B cell (primary cell): ENCODE results near the gene FAIM2. TPM values are rescaled to one million over a fixed set of nuclear protein-coding genes. Genes with fewer than 3 reads are reported as not detected.

Experiments
- ATAC-seq: fragments of 200-7000 bp; cut with Tn5 transposase; one replicate; pipeline ENCODE4 v1.10.0; 2021; ENCODE audit warnings: low read depth, mild to moderate bottlenecking, moderate number of reproducible peaks, moderate library complexity
- CTCF ChIA-PET: fragments of 350-600 bp; sonication (Branson Sonifier 250); formaldehyde crosslinking; loops from one replicate; lab custom pipeline; 2021; ENCODE audit warnings: antibody characterized with exemption, inconsistent platforms; lab: Charles Lee
- POLR2A ChIA-PET: fragments of 350-600 bp; sonication (Branson Sonifier 250); formaldehyde crosslinking; loops from one replicate; lab custom pipeline; 2021; ENCODE audit warnings: antibody characterized with exemption; lab: Charles Lee
- DNase-seq: peaks from one replicate; pipeline ENCODE4 v3.0.0; 2013
- H2AFZ ChIP-seq: 2 replicates; pipeline ENCODE4 v1.6.1; 2012; ENCODE audit warnings: mild to moderate bottlenecking, low read depth, low read length; ENCODE audit not compliant: insufficient read depth, poor library complexity, severe bottlenecking
- H3K27ac ChIP-seq, 2 donors: 1 replicate in 1 of 2; 2 replicates in 1 of 2; pipeline ENCODE4 v1.5.1; 2012 to 2013; ENCODE audit warnings: low read length in 2 of 2, mild to moderate bottlenecking in 2 of 2, moderate library complexity in 1 of 2
- H3K27me3 ChIP-seq, 4 experiments: fragments of 200-600 bp in 1 of 4; sonication (generic) in 1 of 4; replicated peaks in 1 of 4; 1 replicate in 2 of 4; 2 replicates in 2 of 4; pipeline versions ENCODE4 v1.6.1 to v1.7.0; 2013 to 2016; ENCODE audit warnings: low read length in 3 of 4, mild to moderate bottlenecking in 2 of 4, mixed read lengths in 1 of 4, moderate library complexity in 1 of 4; ENCODE audit not compliant: insufficient read depth in 4 of 4, control insufficient read depth in 3 of 4; ENCODE audit errors: control extremely low read depth in 1 of 4
- H3K36me3 ChIP-seq, 2 experiments: replicated peaks in 1 of 2; 1 replicate in 1 of 2; 2 replicates in 1 of 2; pipeline versions ENCODE4 v1.6.1 to v1.7.1; 2013; ENCODE audit warnings: low read length in 1 of 2; ENCODE audit not compliant: insufficient read depth in 2 of 2, control insufficient read depth in 1 of 2; ENCODE audit errors: control extremely low read depth in 1 of 2, extremely low read depth in 1 of 2
- H3K4me1 ChIP-seq, 2 donors: fragments of 200-600 bp in 1 of 2; sonication (generic) in 1 of 2; 1 replicate in 1 of 2; 2 replicates in 1 of 2; pipeline versions ENCODE4 v1.5.1 to v1.6.1; 2013 to 2017; ENCODE audit warnings: low read length in 2 of 2; ENCODE audit not compliant: control insufficient read depth in 2 of 2, insufficient read depth in 2 of 2
- H3K4me2 ChIP-seq: replicated peaks from 2 replicates; pipeline ENCODE3; 2012; ENCODE audit warnings: mild to moderate bottlenecking, low read depth, low read length; ENCODE audit not compliant: poor library complexity, severe bottlenecking
- H3K4me3 ChIP-seq, 5 experiments: fragments of 200-600 bp in 1 of 5; sonication (generic) in 1 of 5; 1 replicate in 3 of 5; 2 replicates in 2 of 5; pipeline versions ENCODE4 v1.5.1 to v1.7.0; 2011 to 2016; ENCODE audit warnings: low read length in 4 of 5, mild to moderate bottlenecking in 4 of 5, low read depth in 2 of 5, control low read depth in 1 of 5, moderate library complexity in 1 of 5; ENCODE audit not compliant: insufficient read depth in 1 of 5; ENCODE audit errors: control extremely low read depth in 1 of 5, extremely low read depth in 1 of 5
- H3K79me2 ChIP-seq: fragments of 200-600 bp; sonication (generic); one replicate; pipeline ENCODE4 v1.6.0; 2016; ENCODE audit warnings: low read length; ENCODE audit not compliant: control insufficient read depth, insufficient read depth
- H3K9ac ChIP-seq: fragments of 200-600 bp; sonication (generic); 2 replicates; pipeline ENCODE4 v1.6.1; 2017; ENCODE audit warnings: mild to moderate bottlenecking, low read length, moderate library complexity
- H3K9me3 ChIP-seq, 3 donors: one replicate each; pipeline versions ENCODE4 v1.6.1 to v1.7.1; 2013; ENCODE audit warnings: low read length in 2 of 3; ENCODE audit not compliant: control insufficient read depth in 2 of 3, insufficient read depth in 1 of 3; ENCODE audit errors: control extremely low read depth in 1 of 3
- H4K20me1 ChIP-seq: 2 replicates; pipeline ENCODE4 v1.6.0; 2012; ENCODE audit warnings: mild to moderate bottlenecking, low read length; ENCODE audit not compliant: insufficient read depth, control insufficient read depth, poor library complexity, severe bottlenecking
- H3K27ac Mint-ChIP-seq: one replicate; pipeline ENCODE4 v1.8.0; 2021; ENCODE audit warnings: mixed read lengths
- H3K27me3 Mint-ChIP-seq: one replicate; pipeline ENCODE4 v1.8.0; 2021; ENCODE audit warnings: mixed read lengths
- H3K4me1 Mint-ChIP-seq: one replicate; pipeline ENCODE4 v1.8.0; 2021; ENCODE audit warnings: mixed read lengths
- H3K4me3 Mint-ChIP-seq: one replicate; pipeline ENCODE4 v1.8.0; 2021; ENCODE audit warnings: mixed read lengths
- H3K9me3 Mint-ChIP-seq: one replicate; pipeline ENCODE4 v1.8.0; 2022; ENCODE audit warnings: mixed read lengths; ENCODE audit not compliant: insufficient read depth
- CTCF ChIP-seq: fragments of 200-600 bp; IDR thresholded peaks from one replicate; pipeline ENCODE4 v1.8.0; 2022; ENCODE audit warnings: antibody characterized with exemption, mild to moderate bottlenecking
- EZH2 ChIP-seq: IDR thresholded peaks from 2 replicates; pipeline ENCODE4 v1.6.1; 2012; ENCODE audit warnings: borderline replicate concordance, low read depth, mild to moderate bottlenecking, moderate library complexity, low read length; ENCODE audit not compliant: insufficient read depth, poor library complexity, severe bottlenecking
- WGBS: methylation state at CpG from one replicate; pipeline ENCODE4 v1.1.5; 2013; ENCODE audit warnings: missing lambda C conversion rate; ENCODE audit not compliant: insufficient coverage; 5-methylcytosine and 5-hydroxymethylcytosine counted together
- intact Hi-C: fragments of 100-400 bp; cut with micrococcal nuclease; formaldehyde crosslinking; loops from one replicate; pipeline ENCODE4 v1.10.0; 2022
- polyA plus RNA-seq: library from polyadenylated mRNA; depleted of rRNA; stranded (reverse); fragments of >200 nt; gene quantifications from 2 replicates; pipeline ENCODE4 v1.2.3, GENCODE V29; 2012
- total RNA-seq, 2 donors: library from RNA; stranded (reverse); fragments of 120-200 nt in 1 of 2; gene quantifications; 1 replicate in 1 of 2; 2 replicates in 1 of 2; pipeline versions ENCODE4 v1.2.3 to v1.2.4, GENCODE V29; 2013 to 2022

Gene FAIM2
- total and polyA plus RNA-seq, 2 donors (not counting 1 experiment from before 2014, with no cell fraction given), result not detected

- ChIA-PET POLR2A (no interaction called here), CTCF (no interaction called here)
- no peak for TF ChIP-seq CTCF
- TF ChIP-seq EZH2, result no peak
- peaks cover 13% of the 10 kb centered on the region for H3K9me3 Mint-ChIP-seq
- DNase-seq (no peak), ATAC-seq (no peak)
- no peaks in the 10 kb centered on the region for H3K4me1 Mint-ChIP-seq
- peaks cover 0 to 9% (median 0%) of the 10 kb centered on the region in 4 experiments for H3K27me3 ChIP-seq
- intact Hi-C loops, result no loop called here
- H3K4me1 ChIP-seq, result no peaks in the 10 kb centered on the region
- H3K9me3 ChIP-seq, result no peaks in the 10 kb centered on the region
- no peak overlapping the region for H3K9ac ChIP-seq
- no peak overlapping the region for H3K27ac ChIP-seq
- no peak overlapping the region for H3K4me3 Mint-ChIP-seq
- H3K27me3 Mint-ChIP-seq, result peaks cover 27% of the 10 kb centered on the region
- H4K20me1 ChIP-seq, result no peaks in the 10 kb centered on the region
- no peak overlapping the region for H3K4me2 ChIP-seq
- no peaks in the 10 kb centered on the region for H3K79me2 ChIP-seq
- no peak overlapping the region for H3K4me3 ChIP-seq
- WGBS, result 89% methylated on average over 4 of the region's 8 CpGs
- H3K27ac Mint-ChIP-seq, result no peak overlapping the region
- no peaks in the 10 kb centered on the region for H3K36me3 ChIP-seq
- no peak overlapping the region for H2AFZ ChIP-seq
These were observed 21.4 kb downstream of the FAIM2 start for GRCh38 chr12:49882248-49882850.

GRCh38 chr12:49881415-49882247 is 22.1 kb downstream of the FAIM2 start:
- ChIA-PET CTCF (interaction anchor here (1.0 kb wide), 1 partner anchor 15 kb away, joined by 3 read pairs; no protein-coding TSS in a partner anchor), POLR2A (no interaction called here)
- Histone ChIP-seq H3K9me3 (no peaks in the 10 kb centered on the region), H3K27me3 (peaks cover 0 to 6% (median 0%) of the 10 kb centered on the region in 4 experiments), H3K4me2 (no peak overlapping the region), H3K9ac (no peak overlapping the region), H3K79me2 (no peaks in the 10 kb centered on the region), H3K27ac (no peak overlapping the region), H3K4me3 (no peak overlapping the region), H3K4me1 (no peaks in the 10 kb centered on the region), H2AFZ (no peak overlapping the region), H4K20me1 (no peaks in the 10 kb centered on the region), H3K36me3 (no peaks in the 10 kb centered on the region)
- peaks cover 13% of the 10 kb centered on the region for H3K9me3 Mint-ChIP-seq
- intact Hi-C loops, result no loop called here
- 93% methylated on average over 7 of the region's 16 CpGs for WGBS
- TF ChIP-seq CTCF, result no peak
- no peak for TF ChIP-seq EZH2
- no peak for DNase-seq
- no peaks in the 10 kb centered on the region for H3K4me1 Mint-ChIP-seq
- H3K27me3 Mint-ChIP-seq, result peaks cover 21% of the 10 kb centered on the region
- H3K4me3 Mint-ChIP-seq, result no peak overlapping the region
- no peak for ATAC-seq
- no peak overlapping the region for H3K27ac Mint-ChIP-seq
